Measurements from ENCODE around the gene CCDC7. TPM values are rescaled to one million over a fixed set of nuclear protein-coding genes. Genes with fewer than 3 reads are reported as not detected.

The CCDC7 gene
- total and polyA plus RNA-seq, 2 experiments from 2014 or later, result 0.83 to 1.6 TPM

- Histone ChIP-seq H3K79me2 (replicated peaks; ENCODE audit: insufficient read depth) (no peaks in the 10 kb centered on the region), H3K27ac (ENCODE audit: low read depth) (no peak overlapping the region), H4K20me1 (replicated peaks; ENCODE audit: insufficient read depth) (no peaks in the 10 kb centered on the region), H3K4me1 (ENCODE audit: insufficient read depth) (no peaks in the 10 kb centered on the region), H2AFZ (no peak overlapping the region), H3K9me2 (ENCODE audit: insufficient read depth) (peaks cover 8% of the 10 kb centered on the region; the same call in 1 of the 2 replicates), H3F3A (replicated peaks; ENCODE audit: low read depth) (no peaks in the 10 kb centered on the region), H3K36me3 (ENCODE audit: insufficient read depth) (no peaks in the 10 kb centered on the region), H3K27me3 (ENCODE audit: insufficient read depth) (no peaks in the 10 kb centered on the region), H3K4me3 (no peak overlapping the region), H3K4me2 (no peak overlapping the region)
- H3K27me3 Mint-ChIP-seq (ENCODE audit: insufficient read depth, low read depth, poor library complexity), result no peaks in the 10 kb centered on the region
- H3K4me1 Mint-ChIP-seq, result no peaks in the 10 kb centered on the region
- H3K9me3 Mint-ChIP-seq, result peaks cover 13% of the 10 kb centered on the region; the same call in 2 of the 3 replicates
- H3K36me3 Mint-ChIP-seq (ENCODE audit: low read depth), result no peaks in the 10 kb centered on the region; the same call in 2 of the 3 replicates
- H3K4me3 Mint-ChIP-seq, result no peak overlapping the region
- TF ChIP-seq REST (IDR thresholded peaks at IDR 0.05; ENCODE audit: unreplicated experiment), result no peak
- TF ChIP-seq CTCF (conservative IDR thresholded peaks at IDR 0.05; ENCODE audit: low read depth in 2 of 2), result no peak
- TF ChIP-seq ZNF114 (CRISPR knock-in tag; IDR thresholded peaks at IDR 0.05), result no peak
- no peak for TF ChIP-seq CREB1 (CRISPR knock-in tag; IDR thresholded peaks at IDR 0.05; ENCODE audit: low read depth)
- TF ChIP-seq, protein P1, sequence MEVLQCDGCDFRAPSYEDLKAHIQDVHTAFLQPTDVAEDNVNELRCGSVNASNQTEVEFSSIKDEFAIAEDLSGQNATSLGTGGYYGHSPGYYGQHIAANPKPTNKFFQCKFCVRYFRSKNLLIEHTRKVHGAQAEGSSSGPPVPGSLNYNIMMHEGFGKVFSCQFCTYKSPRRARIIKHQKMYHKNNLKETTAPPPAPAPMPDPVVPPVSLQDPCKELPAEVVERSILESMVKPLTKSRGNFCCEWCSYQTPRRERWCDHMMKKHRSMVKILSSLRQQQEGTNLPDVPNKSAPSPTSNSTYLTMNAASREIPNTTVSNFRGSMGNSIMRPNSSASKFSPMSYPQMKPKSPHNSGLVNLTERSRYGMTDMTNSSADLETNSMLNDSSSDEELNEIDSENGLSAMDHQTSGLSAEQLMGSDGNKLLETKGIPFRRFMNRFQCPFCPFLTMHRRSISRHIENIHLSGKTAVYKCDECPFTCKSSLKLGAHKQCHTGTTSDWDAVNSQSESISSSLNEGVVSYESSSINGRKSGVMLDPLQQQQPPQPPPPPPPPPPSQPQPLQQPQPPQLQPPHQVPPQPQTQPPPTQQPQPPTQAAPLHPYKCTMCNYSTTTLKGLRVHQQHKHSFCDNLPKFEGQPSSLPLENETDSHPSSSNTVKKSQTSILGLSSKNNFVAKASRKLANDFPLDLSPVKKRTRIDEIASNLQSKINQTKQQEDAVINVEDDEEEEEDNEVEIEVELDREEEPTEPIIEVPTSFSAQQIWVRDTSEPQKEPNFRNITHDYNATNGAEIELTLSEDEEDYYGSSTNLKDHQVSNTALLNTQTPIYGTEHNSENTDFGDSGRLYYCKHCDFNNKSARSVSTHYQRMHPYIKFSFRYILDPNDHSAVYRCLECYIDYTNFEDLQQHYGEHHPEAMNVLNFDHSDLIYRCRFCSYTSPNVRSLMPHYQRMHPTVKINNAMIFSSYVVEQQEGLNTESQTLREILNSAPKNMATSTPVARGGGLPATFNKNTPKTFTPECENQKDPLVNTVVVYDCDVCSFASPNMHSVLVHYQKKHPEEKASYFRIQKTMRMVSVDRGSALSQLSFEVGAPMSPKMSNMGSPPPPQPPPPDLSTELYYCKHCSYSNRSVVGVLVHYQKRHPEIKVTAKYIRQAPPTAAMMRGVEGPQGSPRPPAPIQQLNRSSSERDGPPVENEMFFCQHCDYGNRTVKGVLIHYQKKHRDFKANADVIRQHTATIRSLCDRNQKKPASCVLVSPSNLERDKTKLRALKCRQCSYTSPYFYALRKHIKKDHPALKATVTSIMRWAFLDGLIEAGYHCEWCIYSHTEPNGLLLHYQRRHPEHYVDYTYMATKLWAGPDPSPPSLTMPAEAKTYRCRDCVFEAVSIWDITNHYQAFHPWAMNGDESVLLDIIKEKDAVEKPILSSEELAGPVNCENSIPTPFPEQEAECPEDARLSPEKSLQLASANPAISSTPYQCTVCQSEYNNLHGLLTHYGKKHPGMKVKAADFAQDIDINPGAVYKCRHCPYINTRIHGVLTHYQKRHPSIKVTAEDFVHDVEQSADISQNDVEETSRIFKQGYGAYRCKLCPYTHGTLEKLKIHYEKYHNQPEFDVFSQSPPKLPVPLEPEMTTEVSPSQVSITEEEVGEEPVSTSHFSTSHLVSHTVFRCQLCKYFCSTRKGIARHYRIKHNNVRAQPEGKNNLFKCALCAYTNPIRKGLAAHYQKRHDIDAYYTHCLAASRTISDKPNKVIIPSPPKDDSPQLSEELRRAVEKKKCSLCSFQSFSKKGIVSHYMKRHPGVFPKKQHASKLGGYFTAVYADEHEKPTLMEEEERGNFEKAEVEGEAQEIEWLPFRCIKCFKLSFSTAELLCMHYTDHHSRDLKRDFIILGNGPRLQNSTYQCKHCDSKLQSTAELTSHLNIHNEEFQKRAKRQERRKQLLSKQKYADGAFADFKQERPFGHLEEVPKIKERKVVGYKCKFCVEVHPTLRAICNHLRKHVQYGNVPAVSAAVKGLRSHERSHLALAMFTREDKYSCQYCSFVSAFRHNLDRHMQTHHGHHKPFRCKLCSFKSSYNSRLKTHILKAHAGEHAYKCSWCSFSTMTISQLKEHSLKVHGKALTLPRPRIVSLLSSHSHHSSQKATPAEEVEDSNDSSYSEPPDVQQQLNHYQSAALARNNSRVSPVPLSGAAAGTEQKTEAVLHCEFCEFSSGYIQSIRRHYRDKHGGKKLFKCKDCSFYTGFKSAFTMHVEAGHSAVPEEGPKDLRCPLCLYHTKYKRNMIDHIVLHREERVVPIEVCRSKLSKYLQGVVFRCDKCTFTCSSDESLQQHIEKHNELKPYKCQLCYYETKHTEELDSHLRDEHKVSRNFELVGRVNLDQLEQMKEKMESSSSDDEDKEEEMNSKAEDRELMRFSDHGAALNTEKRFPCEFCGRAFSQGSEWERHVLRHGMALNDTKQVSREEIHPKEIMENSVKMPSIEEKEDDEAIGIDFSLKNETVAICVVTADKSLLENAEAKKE (CRISPR knock-in tag; IDR thresholded peaks at IDR 0.05), result no peak
- no peak for TF ChIP-seq STAT1 (IDR thresholded peaks at IDR 0.05; ENCODE audit: unreplicated experiment)
- TF ChIP-seq ZNF331 (CRISPR knock-in tag; IDR thresholded peaks at IDR 0.05; ENCODE audit: low read depth), result no peak
- no peak for TF ChIP-seq POLR2AphosphoS5 (IDR thresholded peaks at IDR 0.05; ENCODE audit: low read depth)
- no peak for TF ChIP-seq EZH2 (IDR thresholded peaks at IDR 0.05; ENCODE audit: low read depth, unreplicated experiment)
- no peak for TF ChIP-seq EZH2phosphoT487 (IDR thresholded peaks at IDR 0.05; ENCODE audit: unreplicated experiment)
- no peak for TF ChIP-seq NANOG (IDR thresholded peaks at IDR 0.05; ENCODE audit: borderline replicate concordance)
- TF ChIP-seq JUNB (IDR thresholded peaks at IDR 0.05; ENCODE audit: unreplicated experiment), result no peak
- TF ChIP-seq ETS1 (IDR thresholded peaks at IDR 0.05), result no peak
- ATAC-seq (no peak), DNase-seq (ENCODE audit: low spot score) (no peak)
- H3K27ac Mint-ChIP-seq, result no peak overlapping the region
Observed at GRCh38 chr10:32433542-32433941, 12.4 kb upstream of the CCDC7 start.

All from GM23338 (cell line).